ENCODE data around the gene IL17C.

IL17C gene

GRCh38 chr16:88618182-88618955 lies 20.0 kb upstream of the IL17C start:
- no peak overlapping the region for H3K4me3 ChIP-seq (ENCODE audit: low read length in 2 of 2)
- H3K27ac ChIP-seq (ENCODE audit: low read depth in 2 of 2, low read length in 2 of 2): peak overlapping the region in 1 of 2 donors; percentile 9
- peaks cover 24 to 33% of the 10 kb centered on the region in 2 donors for H3K36me3 ChIP-seq (ENCODE audit: control insufficient read depth in 2 of 2, insufficient read depth in 2 of 2, low read length in 2 of 2)
- no peaks in the 10 kb centered on the region for H3K27me3 ChIP-seq (ENCODE audit: control insufficient read depth in 2 of 2, insufficient read depth in 2 of 2, low read length in 2 of 2)
- H3K4me1 ChIP-seq (ENCODE audit: control insufficient read depth in 2 of 2, insufficient read depth in 2 of 2, low read length in 2 of 2): peaks cover 30 to 35% of the 10 kb centered on the region in 2 donors
- no peak overlapping the region for H3K9ac ChIP-seq (ENCODE audit: low read depth in 1 of 2, low read length in 2 of 2)
- H3K9me3 ChIP-seq (ENCODE audit: control insufficient read depth in 2 of 2, low read length in 2 of 2): no peaks in the 10 kb centered on the region

- H3K9me3 ChIP-seq (ENCODE audit: control insufficient read depth in 2 of 2, low read length in 2 of 2): no peaks in the 10 kb centered on the region
- peak overlapping the region in 1 of 2 donors; percentile 48 for H3K27ac ChIP-seq (ENCODE audit: low read depth in 2 of 2, low read length in 2 of 2)
- H3K4me1 ChIP-seq (ENCODE audit: control insufficient read depth in 2 of 2, insufficient read depth in 2 of 2, low read length in 2 of 2): peaks cover 30 to 35% of the 10 kb centered on the region in 2 donors
- no peak overlapping the region for H3K4me3 ChIP-seq (ENCODE audit: low read length in 2 of 2)
- no peak overlapping the region for H3K9ac ChIP-seq (ENCODE audit: low read depth in 1 of 2, low read length in 2 of 2)
- H3K27me3 ChIP-seq (ENCODE audit: control insufficient read depth in 2 of 2, insufficient read depth in 2 of 2, low read length in 2 of 2): no peaks in the 10 kb centered on the region
- peaks cover 27 to 38% of the 10 kb centered on the region in 2 donors for H3K36me3 ChIP-seq (ENCODE audit: control insufficient read depth in 2 of 2, insufficient read depth in 2 of 2, low read length in 2 of 2)
Observed at GRCh38 chr16:88618956-88619667, 19.3 kb upstream of the IL17C start.

- Histone ChIP-seq H3K36me3 (ENCODE audit: control insufficient read depth in 2 of 2, insufficient read depth in 2 of 2, low read length in 2 of 2) (peaks cover 30 to 41% of the 10 kb centered on the region in 2 donors), H3K4me1 (ENCODE audit: control insufficient read depth in 2 of 2, insufficient read depth in 2 of 2, low read length in 2 of 2) (peaks cover 30 to 35% of the 10 kb centered on the region in 2 donors), H3K9ac (ENCODE audit: low read depth in 1 of 2, low read length in 2 of 2) (no peak overlapping the region), H3K27ac (ENCODE audit: low read depth in 2 of 2, low read length in 2 of 2) (peak overlapping the region; percentile 47 to 48), H3K4me3 (ENCODE audit: low read length in 2 of 2) (no peak overlapping the region), H3K27me3 (ENCODE audit: control insufficient read depth in 2 of 2, insufficient read depth in 2 of 2, low read length in 2 of 2) (no peaks in the 10 kb centered on the region), H3K9me3 (ENCODE audit: control insufficient read depth in 2 of 2, low read length in 2 of 2) (no peaks in the 10 kb centered on the region)
Observed at GRCh38 chr16:88619859-88620815, 18.2 kb upstream of the IL17C start.

- no peaks in the 10 kb centered on the region for H3K27me3 ChIP-seq (ENCODE audit: control insufficient read depth in 2 of 2, insufficient read depth in 2 of 2, low read length in 2 of 2)
- no peak overlapping the region for H3K27ac ChIP-seq (ENCODE audit: low read depth in 2 of 2, low read length in 2 of 2)
Observed at GRCh38 chr16:88622125-88622524, 16.2 kb upstream of the IL17C start.

GRCh38 chr16:88622866-88623265 lies 15.5 kb upstream of the IL17C start:
- H3K27me3 ChIP-seq (ENCODE audit: control insufficient read depth in 2 of 2, insufficient read depth in 2 of 2, low read length in 2 of 2): no peaks in the 10 kb centered on the region
- H3K4me3 ChIP-seq (ENCODE audit: low read length in 2 of 2): no peak overlapping the region
- H3K36me3 ChIP-seq (ENCODE audit: control insufficient read depth in 2 of 2, insufficient read depth in 2 of 2, low read length in 2 of 2): peaks cover 42 to 47% of the 10 kb centered on the region in 2 donors
- no peak overlapping the region for H3K27ac ChIP-seq (ENCODE audit: low read depth in 2 of 2, low read length in 2 of 2)
- peaks cover 8 to 14% of the 10 kb centered on the region in 2 donors for H3K4me1 ChIP-seq (ENCODE audit: control insufficient read depth in 2 of 2, insufficient read depth in 2 of 2, low read length in 2 of 2)
- H3K9ac ChIP-seq (ENCODE audit: low read depth in 1 of 2, low read length in 2 of 2): no peak overlapping the region
- no peaks in the 10 kb centered on the region for H3K9me3 ChIP-seq (ENCODE audit: control insufficient read depth in 2 of 2, low read length in 2 of 2)

More at GRCh38 chr16:88622125-88622524, 16.2 kb upstream of the IL17C start:
- no peak overlapping the region for H3K4me3 ChIP-seq (ENCODE audit: low read length in 2 of 2)
- no peaks in the 10 kb centered on the region for H3K9me3 ChIP-seq (ENCODE audit: control insufficient read depth in 2 of 2, low read length in 2 of 2)
- peaks cover 14 to 20% of the 10 kb centered on the region in 2 donors for H3K4me1 ChIP-seq (ENCODE audit: control insufficient read depth in 2 of 2, insufficient read depth in 2 of 2, low read length in 2 of 2)
- no peak overlapping the region for H3K9ac ChIP-seq (ENCODE audit: low read depth in 1 of 2, low read length in 2 of 2)
- H3K36me3 ChIP-seq (ENCODE audit: control insufficient read depth in 2 of 2, insufficient read depth in 2 of 2, low read length in 2 of 2): peaks cover 36 to 40% of the 10 kb centered on the region in 2 donors

- Histone ChIP-seq H3K27ac (ENCODE audit: low read depth in 2 of 2, low read length in 2 of 2) (no peak overlapping the region), H3K4me3 (ENCODE audit: low read length in 2 of 2) (no peak overlapping the region), H3K27me3 (ENCODE audit: control insufficient read depth in 2 of 2, insufficient read depth in 2 of 2, low read length in 2 of 2) (no peaks in the 10 kb centered on the region), H3K9ac (ENCODE audit: low read depth in 1 of 2, low read length in 2 of 2) (no peak overlapping the region), H3K4me1 (ENCODE audit: control insufficient read depth in 2 of 2, insufficient read depth in 2 of 2, low read length in 2 of 2) (peaks cover 0 to 6% of the 10 kb centered on the region in 2 donors), H3K36me3 (ENCODE audit: control insufficient read depth in 2 of 2, insufficient read depth in 2 of 2, low read length in 2 of 2) (peaks cover 43 to 51% of the 10 kb centered on the region in 2 donors), H3K9me3 (ENCODE audit: control insufficient read depth in 2 of 2, low read length in 2 of 2) (no peaks in the 10 kb centered on the region)
Observed at GRCh38 chr16:88623858-88624257, 14.5 kb upstream of the IL17C start.

- no peak overlapping the region for H3K27ac ChIP-seq (ENCODE audit: low read depth in 2 of 2, low read length in 2 of 2)
- H3K4me3 ChIP-seq (ENCODE audit: low read length in 2 of 2): no peak overlapping the region
- H3K9ac ChIP-seq (ENCODE audit: low read depth in 1 of 2, low read length in 2 of 2): no peak overlapping the region
- H3K9me3 ChIP-seq (ENCODE audit: control insufficient read depth in 2 of 2, low read length in 2 of 2): no peaks in the 10 kb centered on the region
- peaks cover 0 to 6% of the 10 kb centered on the region in 2 donors for H3K4me1 ChIP-seq (ENCODE audit: control insufficient read depth in 2 of 2, insufficient read depth in 2 of 2, low read length in 2 of 2)
- H3K36me3 ChIP-seq (ENCODE audit: control insufficient read depth in 2 of 2, insufficient read depth in 2 of 2, low read length in 2 of 2): peaks cover 43 to 52% of the 10 kb centered on the region in 2 donors
- H3K27me3 ChIP-seq (ENCODE audit: control insufficient read depth in 2 of 2, insufficient read depth in 2 of 2, low read length in 2 of 2): no peaks in the 10 kb centered on the region
Observed at GRCh38 chr16:88624481-88624880, 13.9 kb upstream of the IL17C start.

GRCh38 chr16:88624977-88625576 lies 13.3 kb upstream of the IL17C start:
- H3K4me3 ChIP-seq (ENCODE audit: low read length in 2 of 2): no peak overlapping the region
- no peak overlapping the region for H3K27ac ChIP-seq (ENCODE audit: low read depth in 2 of 2, low read length in 2 of 2)
- no peaks in the 10 kb centered on the region for H3K9me3 ChIP-seq (ENCODE audit: control insufficient read depth in 2 of 2, low read length in 2 of 2)
- H3K9ac ChIP-seq (ENCODE audit: low read depth in 1 of 2, low read length in 2 of 2): no peak overlapping the region
- peaks cover 47 to 56% of the 10 kb centered on the region in 2 donors for H3K36me3 ChIP-seq (ENCODE audit: control insufficient read depth in 2 of 2, insufficient read depth in 2 of 2, low read length in 2 of 2)
- H3K4me1 ChIP-seq (ENCODE audit: control insufficient read depth in 2 of 2, insufficient read depth in 2 of 2, low read length in 2 of 2): peaks cover 0 to under 1% of the 10 kb centered on the region in 2 donors
- H3K27me3 ChIP-seq (ENCODE audit: control insufficient read depth in 2 of 2, insufficient read depth in 2 of 2, low read length in 2 of 2): no peaks in the 10 kb centered on the region

- Histone ChIP-seq H3K36me3 (ENCODE audit: control insufficient read depth in 2 of 2, insufficient read depth in 2 of 2, low read length in 2 of 2) (peaks cover 56 to 65% of the 10 kb centered on the region in 2 donors), H3K9ac (ENCODE audit: low read depth in 1 of 2, low read length in 2 of 2) (no peak overlapping the region), H3K4me3 (ENCODE audit: low read length in 2 of 2) (no peak overlapping the region), H3K27ac (ENCODE audit: low read depth in 2 of 2, low read length in 2 of 2) (no peak overlapping the region), H3K9me3 (ENCODE audit: control insufficient read depth in 2 of 2, low read length in 2 of 2) (no peaks in the 10 kb centered on the region), H3K4me1 (ENCODE audit: control insufficient read depth in 2 of 2, insufficient read depth in 2 of 2, low read length in 2 of 2) (no peaks in the 10 kb centered on the region), H3K27me3 (ENCODE audit: control insufficient read depth in 2 of 2, insufficient read depth in 2 of 2, low read length in 2 of 2) (no peaks in the 10 kb centered on the region)
Observed at GRCh38 chr16:88626646-88627045, 11.7 kb upstream of the IL17C start.

Measured in mucosa of rectum (tissue), 2 donors.